GM12873 (cell line): ENCODE data around the gene WDR12.

ENCODE experiments used
- CTCF ChIP-seq: IDR thresholded peaks from 2 replicates; pipeline ENCODE4 v1.5.1; 2012; ENCODE audit warnings: low read depth, mild to moderate bottlenecking, moderate library complexity, low read length, control low read depth; ENCODE audit not compliant: insufficient read depth; ENCODE audit errors: missing control alignments

Gene WDR12

GRCh38 chr2:202910698-202911097 is 775 bp downstream of the WDR12 start:
- TF ChIP-seq CTCF = no peak

GRCh38 chr2:202909394-202910192 is 1.9 kb downstream of the WDR12 start:
- TF ChIP-seq CTCF = no peak

- TF ChIP-seq CTCF = no peak
Measured at GRCh38 chr2:202908186-202908585, 3.3 kb downstream of the WDR12 start.

GRCh38 chr2:202885190-202885589 is 26.3 kb downstream of the WDR12 start:
- TF ChIP-seq CTCF = no peak

- no peak for TF ChIP-seq CTCF
Measured at GRCh38 chr2:202883987-202884675, 27.3 kb downstream of the WDR12 start.

- no peak for TF ChIP-seq CTCF
Measured at GRCh38 chr2:202881570-202881969, 29.9 kb downstream of the WDR12 start.

GRCh38 chr2:202877699-202878098 is 33.8 kb downstream of the WDR12 start:
- TF ChIP-seq CTCF = no peak
